ENCODE results near the gene CACNB2. TPM values are rescaled to one million over a fixed set of nuclear protein-coding genes. Genes with fewer than 3 reads are reported as not detected.

Gene CACNB2
- total and polyA plus RNA-seq, 2 of the 13 experiments (the other 11 are each of a cell fraction or from before 2014, with no cell fraction given): not detected

DNA sequence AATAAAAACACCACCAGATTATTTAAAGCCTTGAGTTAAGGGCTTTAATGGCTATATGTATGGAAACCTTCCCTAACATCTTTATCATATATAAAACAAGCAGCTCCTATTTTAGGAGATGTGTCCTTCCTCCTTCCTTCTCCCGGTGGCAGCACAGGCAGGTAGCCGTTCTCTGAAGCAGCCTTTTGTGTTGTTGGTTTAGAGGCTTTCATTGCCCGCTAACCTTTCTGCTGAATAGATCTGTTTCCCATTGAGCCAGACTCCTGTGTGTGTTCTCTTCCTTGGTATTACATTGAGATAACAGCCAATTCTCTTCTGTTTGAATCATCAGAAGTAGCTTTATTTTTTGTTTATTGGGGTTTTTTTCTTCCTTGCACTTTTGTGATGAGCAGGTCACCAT is 131.3 kb downstream of the CACNB2 start:
- Histone ChIP-seq H3K27ac (ENCODE audit: extremely low read length, insufficient read depth, low read length) (no peak overlapping the region), H3K4me3 (replicated peaks in 1 of 3; ENCODE audit: insufficient read depth in 1 of 3, low read depth in 2 of 3, low read length in 3 of 3) (no peak overlapping the region), H3K4me1 (ENCODE audit: insufficient read depth, low read length) (no peaks in the 10 kb centered on the region), H3K36me3 (replicated peaks in 1 of 2; ENCODE audit: control insufficient read depth in 1 of 2, insufficient read depth in 2 of 2, low read length in 2 of 2) (no peaks in the 10 kb centered on the region), H3K9ac (ENCODE audit: insufficient read depth, low read depth, low read length) (no peak overlapping the region), H3K27me3 (ENCODE audit: control insufficient read depth in 1 of 2, insufficient read depth in 2 of 2, low read length in 2 of 2) (peaks cover 0 to 3% of the 10 kb centered on the region in 2 experiments; a peak in 3 of 5 replicates), H3K4me2 (ENCODE audit: low read depth, low read length) (no peak overlapping the region), H3K9me3 (ENCODE audit: low read length) (no peaks in the 10 kb centered on the region), H2AFZ (ENCODE audit: low read length) (no peak overlapping the region), H3K79me2 (ENCODE audit: insufficient read depth, low read length) (no peaks in the 10 kb centered on the region), H4K20me1 (ENCODE audit: insufficient read depth, low read length) (no peaks in the 10 kb centered on the region)
- no peak for FAIRE-seq
- WGBS (ENCODE audit: low lambda C conversion rate): 2% methylated on average over 3 of the region's 3 CpGs
- intact Hi-C loops (cut with micrococcal nuclease; ENCODE audit: unreplicated experiment) (no loop called here), in situ Hi-C loops (cut with HindIII; ENCODE audit: extremely low pct_ligation_motif_present, low pct_unique_long_range_greater_than_20kb) (no loop called here)
- ChIA-PET POLR2A (no interaction called here), CTCF (ENCODE audit: low intra/inter-chr PET ratio, low total read pairs) (no interaction called here)
- DNase-seq (ENCODE audit: low spot score): no peak
- no peak for TF ChIP-seq ZNF557 (CRISPR knock-in tag; IDR thresholded peaks at IDR 0.05)
- no peak for TF ChIP-seq SALL2 (CRISPR knock-in tag; IDR thresholded peaks at IDR 0.05)
- TF ChIP-seq SIX1 (CRISPR knock-in tag; IDR thresholded peaks at IDR 0.05; ENCODE audit: borderline replicate concordance): no peak
- no peak for TF ChIP-seq IKZF1 (IDR thresholded peaks at IDR 0.05)
- TF ChIP-seq, protein P1, sequence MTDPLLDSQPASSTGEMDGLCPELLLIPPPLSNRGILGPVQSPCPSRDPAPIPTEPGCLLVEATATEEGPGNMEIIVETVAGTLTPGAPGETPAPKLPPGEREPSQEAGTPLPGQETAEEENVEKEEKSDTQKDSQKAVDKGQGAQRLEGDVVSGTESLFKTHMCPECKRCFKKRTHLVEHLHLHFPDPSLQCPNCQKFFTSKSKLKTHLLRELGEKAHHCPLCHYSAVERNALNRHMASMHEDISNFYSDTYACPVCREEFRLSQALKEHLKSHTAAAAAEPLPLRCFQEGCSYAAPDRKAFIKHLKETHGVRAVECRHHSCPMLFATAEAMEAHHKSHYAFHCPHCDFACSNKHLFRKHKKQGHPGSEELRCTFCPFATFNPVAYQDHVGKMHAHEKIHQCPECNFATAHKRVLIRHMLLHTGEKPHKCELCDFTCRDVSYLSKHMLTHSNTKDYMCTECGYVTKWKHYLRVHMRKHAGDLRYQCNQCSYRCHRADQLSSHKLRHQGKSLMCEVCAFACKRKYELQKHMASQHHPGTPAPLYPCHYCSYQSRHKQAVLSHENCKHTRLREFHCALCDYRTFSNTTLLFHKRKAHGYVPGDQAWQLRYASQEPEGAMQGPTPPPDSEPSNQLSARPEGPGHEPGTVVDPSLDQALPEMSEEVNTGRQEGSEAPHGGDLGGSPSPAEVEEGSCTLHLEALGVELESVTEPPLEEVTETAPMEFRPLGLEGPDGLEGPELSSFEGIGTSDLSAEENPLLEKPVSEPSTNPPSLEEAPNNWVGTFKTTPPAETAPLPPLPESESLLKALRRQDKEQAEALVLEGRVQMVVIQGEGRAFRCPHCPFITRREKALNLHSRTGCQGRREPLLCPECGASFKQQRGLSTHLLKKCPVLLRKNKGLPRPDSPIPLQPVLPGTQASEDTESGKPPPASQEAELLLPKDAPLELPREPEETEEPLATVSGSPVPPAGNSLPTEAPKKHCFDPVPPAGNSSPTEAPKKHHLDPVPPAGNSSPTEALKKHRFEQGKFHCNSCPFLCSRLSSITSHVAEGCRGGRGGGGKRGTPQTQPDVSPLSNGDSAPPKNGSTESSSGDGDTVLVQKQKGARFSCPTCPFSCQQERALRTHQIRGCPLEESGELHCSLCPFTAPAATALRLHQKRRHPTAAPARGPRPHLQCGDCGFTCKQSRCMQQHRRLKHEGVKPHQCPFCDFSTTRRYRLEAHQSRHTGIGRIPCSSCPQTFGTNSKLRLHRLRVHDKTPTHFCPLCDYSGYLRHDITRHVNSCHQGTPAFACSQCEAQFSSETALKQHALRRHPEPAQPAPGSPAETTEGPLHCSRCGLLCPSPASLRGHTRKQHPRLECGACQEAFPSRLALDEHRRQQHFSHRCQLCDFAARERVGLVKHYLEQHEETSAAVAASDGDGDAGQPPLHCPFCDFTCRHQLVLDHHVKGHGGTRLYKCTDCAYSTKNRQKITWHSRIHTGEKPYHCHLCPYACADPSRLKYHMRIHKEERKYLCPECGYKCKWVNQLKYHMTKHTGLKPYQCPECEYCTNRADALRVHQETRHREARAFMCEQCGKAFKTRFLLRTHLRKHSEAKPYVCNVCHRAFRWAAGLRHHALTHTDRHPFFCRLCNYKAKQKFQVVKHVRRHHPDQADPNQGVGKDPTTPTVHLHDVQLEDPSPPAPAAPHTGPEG (CRISPR knock-in tag; IDR thresholded peaks at IDR 0.05): no peak
- TF ChIP-seq NCOA1 (CRISPR knock-in tag; IDR thresholded peaks at IDR 0.05): no peak
- ATAC-seq: no peak
- no TSS peak for BruUV-seq (replicated peaks)
